Measurements from ENCODE around the gene MARCHF4.

Gene MARCHF4, protein sequence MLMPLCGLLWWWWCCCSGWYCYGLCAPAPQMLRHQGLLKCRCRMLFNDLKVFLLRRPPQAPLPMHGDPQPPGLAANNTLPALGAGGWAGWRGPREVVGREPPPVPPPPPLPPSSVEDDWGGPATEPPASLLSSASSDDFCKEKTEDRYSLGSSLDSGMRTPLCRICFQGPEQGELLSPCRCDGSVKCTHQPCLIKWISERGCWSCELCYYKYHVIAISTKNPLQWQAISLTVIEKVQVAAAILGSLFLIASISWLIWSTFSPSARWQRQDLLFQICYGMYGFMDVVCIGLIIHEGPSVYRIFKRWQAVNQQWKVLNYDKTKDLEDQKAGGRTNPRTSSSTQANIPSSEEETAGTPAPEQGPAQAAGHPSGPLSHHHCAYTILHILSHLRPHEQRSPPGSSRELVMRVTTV

DNA sequence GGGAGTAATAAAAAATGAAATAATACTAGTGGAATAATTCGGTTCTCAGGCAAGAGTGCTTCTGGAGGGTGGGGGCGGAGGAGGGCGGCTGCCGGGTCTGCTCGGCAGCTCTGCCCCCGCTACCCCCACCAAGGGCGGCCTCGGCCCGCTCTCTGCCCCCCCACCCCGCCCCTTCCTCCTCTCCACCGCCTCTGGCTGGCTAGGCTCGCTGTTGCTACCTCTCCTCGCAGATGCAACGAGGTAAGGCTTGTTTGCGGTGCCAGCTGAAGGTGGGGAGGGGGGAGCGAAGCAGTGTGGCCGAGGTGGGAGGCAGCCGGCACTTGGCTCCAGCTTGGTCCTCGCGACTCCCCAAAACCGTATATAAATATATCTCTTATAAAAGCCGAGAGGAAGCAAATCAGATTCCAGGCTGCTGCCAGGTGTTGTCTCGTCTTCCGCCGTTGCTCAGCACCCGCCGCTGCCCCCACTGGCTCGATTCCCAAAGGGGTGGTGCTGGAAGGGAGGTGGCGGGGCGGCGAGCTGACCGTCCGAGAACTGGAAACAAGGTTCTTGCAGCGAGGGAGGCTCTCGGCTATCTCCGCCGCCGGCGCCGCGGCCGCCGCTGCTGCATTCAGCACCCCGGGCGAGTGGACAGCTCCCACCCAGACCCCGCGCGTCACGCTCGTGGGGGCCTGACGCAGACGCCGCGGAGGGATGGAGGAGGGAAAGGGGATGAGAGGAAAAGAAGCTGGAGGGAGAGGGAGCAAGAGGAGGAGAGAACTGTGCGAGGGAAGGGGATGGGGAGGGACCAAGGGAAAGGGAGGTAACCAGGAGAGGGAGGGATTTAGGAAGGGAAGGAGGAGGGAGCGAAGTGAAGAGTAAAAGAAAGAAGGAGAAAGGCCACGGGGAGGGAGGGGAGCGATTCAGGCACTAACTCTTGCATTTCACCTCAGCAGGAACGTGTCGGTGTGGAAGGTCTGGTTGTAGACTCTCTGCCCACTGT is at the start of gene MARCHF4:
MARCHF4 (minus strand) TSS at position 763 of the 982 bp plus-strand sequence. CDS start 2,223 bp downstream, outside the sequence.
- peak; percentile 23 to 36 for DNase-seq (ENCODE audit: low read depth in 2 of 2)

DNA sequence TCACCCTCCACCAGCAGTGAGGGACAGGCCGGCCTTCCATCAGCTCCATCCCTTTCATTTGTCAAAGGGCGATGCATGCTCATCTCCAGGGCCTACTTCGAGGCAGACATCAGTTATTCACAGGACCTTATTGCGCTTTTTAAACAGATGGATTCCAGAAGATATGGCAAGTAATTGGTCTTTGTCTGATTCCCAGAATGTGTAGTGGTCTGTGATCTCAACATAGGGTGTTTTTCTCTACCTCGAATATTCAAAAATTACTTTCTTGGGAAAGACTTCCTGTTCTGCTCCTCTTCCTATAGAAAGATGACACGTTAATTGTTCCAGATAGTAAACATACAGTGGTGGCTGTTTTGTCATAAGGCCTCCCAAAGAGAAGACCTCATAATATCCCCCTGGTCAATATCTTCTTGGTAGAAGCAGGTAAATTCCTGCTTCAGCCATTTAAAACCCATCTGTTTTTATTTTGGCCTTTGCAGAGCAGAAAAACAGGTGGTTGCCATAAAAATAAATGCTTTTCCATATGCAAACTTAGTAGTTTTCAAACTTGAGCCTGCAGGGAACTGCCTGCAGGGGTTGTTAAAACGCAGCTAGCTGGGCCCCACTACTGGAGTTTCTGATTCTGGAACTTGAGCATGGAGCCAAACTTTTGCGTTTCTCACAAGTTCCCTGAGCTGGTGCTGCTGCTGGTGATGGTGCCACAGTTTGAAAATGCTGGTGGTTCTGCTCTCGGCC is 48.3 kb upstream of the MARCHF4 start:
- DNase-seq (ENCODE audit: low read depth in 2 of 2) = no peak

DNA sequence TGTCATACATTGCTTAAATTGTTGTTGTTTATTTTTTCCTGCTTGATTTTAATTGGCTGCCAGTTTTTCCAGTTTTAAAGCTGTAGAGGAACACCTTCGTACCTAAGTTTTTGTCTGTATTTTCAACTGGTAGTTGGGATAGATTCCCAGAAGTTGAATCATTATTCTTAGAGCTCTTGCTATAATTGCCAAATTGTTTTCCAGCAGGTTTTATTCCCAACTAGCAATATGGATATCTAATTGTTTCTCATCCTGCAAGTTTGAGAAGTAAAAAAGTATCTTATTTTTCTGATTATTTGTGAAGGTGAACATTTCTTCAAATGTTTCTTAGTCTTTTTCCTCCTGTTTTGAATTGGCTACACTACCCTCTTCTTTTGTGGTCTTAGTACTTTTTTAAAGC is 46.7 kb upstream of the MARCHF4 start:
- no peak for DNase-seq (ENCODE audit: low read depth in 2 of 2)

DNA sequence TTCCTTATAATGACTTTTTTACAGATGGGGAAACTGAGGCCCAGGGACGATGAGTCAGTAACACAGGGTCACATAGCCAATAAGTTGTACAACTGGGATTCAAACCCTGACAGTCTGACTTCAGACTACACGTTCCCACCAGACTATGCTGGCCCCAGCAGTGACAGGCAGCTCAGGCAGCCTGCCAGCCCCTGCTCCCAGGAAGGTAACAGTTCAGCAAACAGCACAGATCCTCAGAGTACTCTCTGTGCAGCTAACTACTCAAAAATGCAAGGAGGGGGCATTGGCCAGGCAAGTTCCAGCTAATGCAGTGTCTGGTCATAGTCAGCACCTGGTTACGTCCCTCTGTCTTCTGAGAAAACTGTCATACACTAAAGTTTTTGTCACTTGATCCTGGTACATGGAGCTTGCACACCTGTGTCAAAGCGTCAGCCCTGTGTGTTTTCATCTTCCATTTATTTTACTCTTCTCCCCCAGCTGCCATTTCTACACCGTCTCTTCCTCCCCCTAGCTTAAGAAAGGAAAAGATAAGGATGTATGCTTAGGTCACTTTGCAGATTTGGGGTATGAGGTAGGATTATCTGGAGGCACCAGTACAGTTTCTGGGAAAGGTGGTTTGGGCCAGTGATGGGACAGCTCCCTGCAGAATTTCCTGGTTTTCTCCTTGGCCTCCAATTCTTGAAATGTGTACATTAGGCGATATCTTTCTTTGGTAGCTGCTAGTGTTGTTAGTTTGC is 44.5 kb upstream of the MARCHF4 start:
- DNase-seq (ENCODE audit: low read depth in 2 of 2) = no peak

DNA sequence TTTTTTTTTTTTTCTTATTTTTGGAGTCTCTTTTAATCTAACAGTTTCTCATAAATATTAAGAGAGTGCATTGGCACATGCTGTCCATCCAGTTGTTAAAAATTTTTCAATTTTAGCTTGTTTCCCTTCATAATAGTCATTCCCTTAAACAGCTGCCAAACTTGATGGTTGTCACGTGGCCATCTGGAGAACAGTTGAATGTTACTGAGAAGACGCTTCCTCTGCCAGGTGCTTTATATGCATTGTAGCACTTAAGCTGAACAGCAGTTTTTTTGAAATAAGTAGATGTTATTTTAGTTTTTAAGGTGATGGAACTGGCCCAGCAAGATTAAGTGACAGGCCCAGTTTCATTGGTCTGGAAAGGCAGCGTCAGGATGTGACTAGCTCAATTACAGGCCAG is 43.3 kb upstream of the MARCHF4 start:
- DNase-seq (ENCODE audit: low read depth in 2 of 2) = no peak

DNA sequence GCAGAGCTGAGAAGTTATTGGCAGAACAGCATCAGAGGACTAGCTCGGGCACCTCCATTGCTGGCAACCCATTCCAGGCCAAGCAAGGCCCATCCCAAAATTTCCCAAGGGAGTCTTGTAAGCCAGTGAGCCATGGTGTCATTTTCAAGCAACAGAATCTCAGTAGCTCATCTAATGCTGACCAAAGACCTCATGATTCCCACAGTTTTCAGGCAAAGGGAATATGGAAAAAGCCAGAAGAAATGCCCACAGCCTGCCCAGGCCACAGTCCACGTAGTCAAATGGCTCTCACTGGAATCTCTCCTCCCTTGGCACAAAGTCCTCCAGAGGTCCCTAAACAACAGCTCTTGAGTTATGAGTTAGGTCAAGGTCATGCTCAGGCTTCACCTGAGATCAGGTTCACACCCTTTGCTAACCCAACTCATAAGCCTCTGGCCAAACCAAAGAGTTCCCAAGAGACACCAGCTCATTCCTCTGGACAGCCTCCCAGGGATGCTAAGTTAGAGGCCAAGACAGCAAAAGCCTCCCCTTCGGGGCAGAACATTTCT is 42.6 kb upstream of the MARCHF4 start:
- no peak for DNase-seq (ENCODE audit: low read depth in 2 of 2)

DNA sequence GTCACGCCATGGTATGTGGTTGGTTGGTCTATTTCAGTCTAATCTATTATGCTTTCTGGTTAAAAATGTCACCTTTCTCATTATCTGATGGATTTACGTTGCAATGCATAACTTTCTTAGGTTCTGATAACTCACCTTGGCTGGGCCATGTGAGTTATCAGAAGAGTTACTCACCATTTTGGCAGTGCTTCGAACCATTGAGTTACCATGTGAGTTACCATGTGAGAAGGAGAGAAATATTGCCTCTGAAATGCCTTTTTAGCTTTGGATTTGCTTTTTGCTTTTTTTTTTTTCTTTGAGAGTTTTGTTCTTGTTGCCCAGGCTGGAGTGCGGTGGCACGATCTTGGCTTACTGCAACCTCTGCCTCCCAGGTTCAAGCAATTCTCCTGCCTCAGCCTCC is 41.6 kb upstream of the MARCHF4 start:
- DNase-seq (ENCODE audit: low read depth in 2 of 2) = no peak

DNA sequence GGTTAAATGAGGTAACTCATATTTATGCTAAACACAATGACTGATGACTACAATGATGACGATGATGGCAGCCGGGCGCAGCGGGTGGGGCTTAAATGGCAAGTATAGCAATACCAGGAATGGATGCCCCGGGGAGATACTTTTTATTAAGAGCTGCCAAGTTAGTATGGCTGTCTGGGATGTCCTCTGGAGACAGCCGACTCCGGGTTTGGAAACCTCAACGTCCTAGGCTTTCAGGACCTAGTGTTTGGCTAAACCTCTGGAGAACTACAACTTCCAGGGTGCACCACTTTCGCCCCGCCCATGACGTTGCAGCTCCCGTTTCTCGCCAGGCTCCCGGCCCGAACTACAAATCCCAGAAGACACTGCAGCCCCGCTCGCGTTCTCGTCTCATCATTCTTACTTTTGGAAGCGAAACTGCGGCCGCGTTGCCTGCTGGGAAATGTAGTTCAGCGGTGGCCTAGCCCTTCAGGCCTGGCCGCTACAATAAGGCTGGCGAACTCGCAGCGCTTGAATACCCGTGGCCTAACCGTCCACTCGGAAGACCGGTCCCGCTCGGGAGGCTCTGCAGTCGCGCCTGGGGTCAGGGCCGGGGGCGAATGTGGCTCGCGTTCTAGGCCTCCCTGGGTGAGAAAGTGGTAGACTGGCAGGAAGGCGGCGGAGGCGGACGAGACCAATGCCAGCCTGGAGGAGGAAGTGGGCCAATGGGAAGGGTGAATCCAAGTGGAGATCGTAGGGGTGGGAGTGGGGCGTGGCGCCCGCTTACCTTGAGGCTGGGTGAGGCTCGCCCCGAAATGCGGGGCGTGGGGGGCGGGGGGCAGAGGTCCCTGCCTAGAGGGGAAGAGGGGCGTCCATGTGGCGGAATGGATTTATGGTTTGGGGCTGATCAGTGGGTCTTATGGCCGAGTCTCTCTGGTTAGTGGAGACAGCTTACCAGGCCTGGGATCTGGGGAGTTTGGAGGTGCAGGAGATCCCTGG is 40.0 kb upstream of the MARCHF4 start, which contains the start of gene SMARCAL1:
SMARCAL1 (plus strand) TSS at position 463 of the 978 bp plus-strand sequence. CDS start 2,221 bp downstream, outside the sequence.
- DNase-seq (ENCODE audit: low read depth in 2 of 2) = peak; percentile 96 to 97

DNA sequence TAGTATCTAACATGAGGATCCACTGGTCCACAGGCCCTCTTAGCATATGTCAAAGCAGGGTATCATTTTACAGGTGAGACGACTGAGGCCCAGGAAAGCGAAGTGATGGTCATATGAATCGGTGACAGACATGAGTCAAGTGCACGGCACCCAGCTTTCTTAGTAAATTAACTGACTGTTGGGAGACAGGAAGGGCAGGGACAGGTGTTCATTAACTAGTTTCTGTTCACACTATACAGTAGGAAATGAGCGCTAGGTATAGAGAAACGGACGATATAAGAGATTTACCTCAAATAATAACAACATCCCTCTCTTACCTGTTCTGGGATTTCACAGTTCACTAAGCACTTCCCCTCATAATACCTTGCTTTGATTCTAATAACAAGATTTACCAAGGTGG is 38.3 kb upstream of the MARCHF4 start:
- DNase-seq (ENCODE audit: low read depth in 2 of 2) = no peak

DNA sequence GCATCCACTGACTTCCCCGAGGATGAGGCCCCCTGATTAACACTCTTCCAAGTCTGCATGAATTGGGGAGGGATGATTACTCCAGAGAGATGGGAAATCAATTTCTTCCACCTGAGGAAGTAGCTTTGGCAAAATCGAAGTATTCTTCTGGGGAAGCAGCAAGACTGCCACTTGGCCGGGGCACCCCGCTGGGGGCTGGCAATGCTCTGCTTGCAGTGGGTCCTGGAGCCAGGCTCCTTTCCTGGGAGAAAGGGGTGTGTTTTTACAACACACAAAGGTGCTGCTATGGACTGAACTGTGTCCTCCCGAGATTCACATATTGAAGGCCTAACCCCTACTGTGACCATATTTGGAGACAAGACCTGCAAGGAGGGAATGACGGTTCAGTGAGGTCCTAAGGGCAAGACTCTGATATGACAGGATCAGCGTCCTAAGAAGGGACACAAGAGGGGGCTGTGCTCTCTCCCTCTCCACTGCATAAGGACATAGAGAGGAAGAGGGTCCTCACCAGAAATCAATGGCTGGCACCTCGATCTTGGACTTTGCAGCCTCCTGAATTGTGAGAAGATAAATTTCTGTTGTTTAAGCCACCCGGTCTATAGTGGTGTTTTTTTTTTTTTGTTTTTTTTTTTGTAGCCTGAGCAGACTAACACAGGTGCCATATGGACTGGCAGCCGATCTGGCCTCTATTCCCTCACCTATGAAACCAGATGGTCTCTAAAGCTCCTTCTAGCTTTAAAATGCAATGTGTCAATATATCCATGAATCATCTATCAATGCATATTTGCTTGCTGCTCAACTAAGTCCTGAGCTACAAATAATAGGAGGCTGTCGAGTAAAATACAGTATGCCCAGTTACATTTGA is 36.4 kb upstream of the MARCHF4 start:
- no peak for DNase-seq (ENCODE audit: low read depth in 2 of 2)

DNA sequence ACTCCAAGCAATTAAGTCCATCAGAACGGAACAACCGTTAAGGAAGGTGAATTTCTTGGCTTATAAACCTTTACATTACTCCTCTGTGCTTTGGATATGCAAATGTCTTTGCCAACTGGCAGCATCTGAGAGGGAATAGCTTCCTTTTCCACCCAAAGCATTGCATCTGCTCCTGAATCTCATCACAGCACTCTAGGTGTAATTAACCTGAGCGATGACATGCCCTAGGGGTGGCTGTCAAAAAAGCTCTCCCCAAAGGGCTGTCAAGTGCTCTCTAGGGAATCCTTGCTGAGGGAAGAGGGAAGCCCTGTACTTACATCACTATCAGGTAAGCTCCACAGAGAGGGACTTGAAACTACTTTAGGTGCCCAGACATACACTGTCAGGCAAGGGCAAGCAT is 34.5 kb upstream of the MARCHF4 start:
- DNase-seq (ENCODE audit: low read depth in 2 of 2) = no peak

DNA sequence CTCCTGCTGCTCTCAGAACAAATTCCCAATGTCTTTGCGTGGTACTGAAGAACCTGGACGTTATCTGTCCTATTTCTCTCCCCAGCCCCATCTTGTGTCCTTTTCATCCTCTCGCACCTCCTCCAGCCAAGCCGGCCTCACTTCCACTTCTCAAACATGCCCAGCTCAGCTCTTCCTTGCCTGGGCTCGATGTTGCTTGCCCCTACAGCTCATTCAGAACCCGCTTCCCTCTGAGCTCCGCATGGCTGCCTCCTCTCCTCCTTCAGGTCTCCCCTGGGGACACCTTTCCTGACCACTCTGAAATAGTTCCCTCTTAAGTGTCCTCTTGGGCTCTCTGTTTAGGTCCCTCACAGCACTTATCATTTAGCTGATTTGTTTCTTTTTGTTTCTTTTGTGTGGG is 33.3 kb upstream of the MARCHF4 start:
- no peak for DNase-seq (ENCODE audit: low read depth in 2 of 2)

DNA sequence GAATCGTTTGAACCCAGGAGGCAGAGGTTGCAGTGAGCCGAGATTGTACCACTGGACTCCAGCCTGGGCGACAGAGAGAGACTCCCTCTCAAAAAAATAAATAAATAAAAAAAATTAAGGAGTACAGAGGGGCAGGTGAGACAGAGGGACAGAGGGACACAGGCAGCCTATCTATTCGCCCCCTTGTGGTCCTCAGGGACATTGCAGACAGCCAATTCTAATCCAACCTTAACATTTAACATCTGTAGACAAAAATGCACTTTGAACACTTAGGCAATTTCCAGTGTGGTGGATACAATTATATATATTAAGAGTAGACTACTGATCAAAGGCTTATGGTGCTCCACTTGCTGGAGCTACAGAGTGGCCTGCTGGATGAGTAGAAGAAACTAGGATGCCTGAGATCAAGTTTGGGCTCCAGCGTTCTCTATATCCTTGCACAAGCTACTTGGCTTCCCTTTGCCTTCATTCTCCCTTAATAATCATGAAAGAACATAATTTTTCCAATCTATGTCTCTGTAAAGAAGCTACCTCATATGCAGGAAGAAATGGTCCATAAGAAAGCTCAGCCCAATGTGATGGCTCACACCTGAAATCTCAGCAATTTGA is 31.8 kb upstream of the MARCHF4 start:
- DNase-seq (ENCODE audit: low read depth in 2 of 2) = peak; percentile 14 to 27

DNA sequence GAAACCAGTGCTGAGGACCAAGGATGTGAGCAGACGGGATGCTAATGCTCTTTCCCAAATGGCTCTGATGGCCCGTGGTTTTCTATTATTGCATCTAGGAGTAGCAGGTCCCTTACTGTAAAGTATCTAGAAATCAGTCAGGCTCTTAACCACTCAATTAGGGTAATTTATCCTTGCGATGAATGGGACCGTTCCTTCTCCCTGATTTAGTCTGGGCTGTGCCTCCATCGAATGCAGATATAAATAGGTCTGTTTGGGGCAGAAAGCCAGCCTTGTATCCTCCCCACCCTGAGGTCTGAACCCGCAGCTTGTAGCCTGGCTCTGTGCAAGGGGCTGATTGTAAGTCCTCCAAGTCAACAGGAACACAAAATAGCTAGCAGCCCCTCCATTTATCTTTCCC is 30.5 kb upstream of the MARCHF4 start:
- no peak for DNase-seq (ENCODE audit: low read depth in 2 of 2)

DNA sequence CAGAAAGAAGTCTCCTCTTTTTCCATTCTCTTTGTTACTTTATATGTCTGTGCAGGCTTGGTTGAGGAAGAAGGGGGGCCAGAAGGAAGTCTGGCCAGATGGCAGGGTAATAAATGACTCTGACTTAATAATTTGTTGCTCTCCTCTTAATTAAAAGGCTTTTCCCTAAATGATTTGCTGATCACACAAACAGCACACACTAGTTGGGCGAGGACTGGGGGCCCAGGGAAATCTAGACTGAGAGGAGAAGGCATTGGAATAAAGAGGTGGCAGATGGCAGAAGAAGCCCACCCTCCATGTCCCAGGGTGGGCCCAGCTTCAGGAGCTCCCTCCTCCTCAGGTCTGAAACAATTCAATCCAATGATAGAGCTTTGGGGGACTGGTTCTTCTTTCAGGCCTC is 27.3 kb upstream of the MARCHF4 start:
- no peak for DNase-seq (ENCODE audit: low read depth in 2 of 2)

DNA sequence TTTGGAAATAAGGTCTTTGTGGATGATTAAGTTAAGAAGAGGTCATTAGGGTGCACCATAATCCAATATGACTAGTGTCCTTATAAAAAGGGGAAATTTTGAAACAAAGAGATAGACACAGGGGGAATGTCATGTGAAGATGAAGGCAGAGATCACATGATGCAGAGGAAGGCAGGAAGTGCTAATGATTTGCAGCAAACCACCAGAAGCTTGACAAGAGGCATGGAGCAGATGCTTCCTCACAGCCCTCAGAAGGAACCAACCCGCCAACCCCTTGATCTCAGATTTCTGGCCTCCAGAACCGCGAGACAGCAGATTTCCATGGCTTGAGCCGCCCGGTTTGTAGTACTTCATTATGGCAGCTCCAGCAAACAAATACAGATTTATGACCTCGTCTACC is 22.6 kb upstream of the MARCHF4 start:
- no peak for DNase-seq (ENCODE audit: low read depth in 2 of 2)

DNA sequence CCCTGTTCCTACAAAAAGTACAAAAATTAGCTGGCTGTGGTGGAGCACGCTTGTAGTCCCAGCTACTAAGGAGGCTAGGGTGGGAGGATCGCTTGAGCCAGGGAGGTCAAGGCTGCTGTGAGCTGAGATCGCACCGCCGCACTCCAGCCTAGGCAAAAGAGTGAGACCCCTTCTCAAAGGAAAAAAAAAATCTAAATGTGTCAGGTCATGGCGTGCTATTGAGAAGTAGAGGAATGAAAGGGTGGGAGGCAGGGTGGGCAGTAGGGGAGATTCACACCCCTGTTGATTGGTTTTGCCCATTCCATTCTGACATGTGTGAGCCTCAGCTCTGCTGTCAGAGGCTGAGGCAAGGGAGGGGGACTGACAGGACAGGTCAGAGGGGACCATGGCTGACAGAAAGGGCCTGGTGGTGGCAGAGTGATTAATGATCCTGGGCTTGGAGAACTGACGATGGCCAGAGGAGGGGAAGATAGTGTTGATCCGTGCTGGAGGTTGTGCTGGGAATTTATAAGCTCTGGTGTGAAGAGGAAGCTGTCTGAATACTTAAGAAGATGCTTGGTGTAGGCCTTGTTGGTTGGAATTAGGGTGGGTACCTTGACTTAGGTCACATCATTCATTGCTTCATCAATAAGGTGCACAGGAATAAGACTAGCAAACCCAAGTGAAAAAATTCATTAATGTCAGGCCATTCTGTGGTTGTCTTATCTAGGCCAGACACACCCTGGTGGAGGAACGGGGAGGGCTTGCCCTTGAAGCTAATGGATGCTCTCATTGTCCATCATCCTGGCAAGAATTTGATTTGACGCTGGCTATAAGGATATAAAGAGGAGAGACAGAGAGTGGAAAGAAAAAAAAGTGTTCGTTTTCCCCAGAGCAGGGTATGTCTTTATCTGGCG is 20.9 kb upstream of the MARCHF4 start:
- DNase-seq (ENCODE audit: low read depth in 2 of 2) = no peak
